ENCODE results near the gene THOC2.
"Not testable (repeated sequence)": the region's sequence is repeated elsewhere in the genome, so short reads cannot be mapped to it uniquely, and the experiment has no call there.

THOC2 gene

GRCh38 chrX:123720486-123720885 lies 12.4 kb downstream of the THOC2 start:
- TF ChIP-seq POLR2A (IDR thresholded peaks at IDR 0.05; ENCODE audit: low read length) (no peak), GATA1 (IDR thresholded peaks at IDR 0.05; ENCODE audit: low read depth, low read length) (no peak)
- no peak for DNase-seq

GRCh38 chrX:123713841-123714240 lies 19.0 kb downstream of the THOC2 start:
- DNase-seq: no peak
- TF ChIP-seq POLR2A (IDR thresholded peaks at IDR 0.05; ENCODE audit: low read length) (no peak), GATA1 (IDR thresholded peaks at IDR 0.05; ENCODE audit: low read depth, low read length) (no peak)

- no peak for TF ChIP-seq POLR2A (IDR thresholded peaks at IDR 0.05; ENCODE audit: low read length)
- no peak for TF ChIP-seq GATA1 (IDR thresholded peaks at IDR 0.05; ENCODE audit: low read depth, low read length)
- no peak for DNase-seq
Measured at GRCh38 chrX:123713434-123713833, 19.4 kb downstream of the THOC2 start.

- not testable (repeated sequence) for DNase-seq
Measured at GRCh38 chrX:123711201-123711600, 21.7 kb downstream of the THOC2 start.

- DNase-seq: no peak
- no peak for TF ChIP-seq POLR2A (IDR thresholded peaks at IDR 0.05; ENCODE audit: low read length)
- no peak for TF ChIP-seq GATA1 (IDR thresholded peaks at IDR 0.05; ENCODE audit: low read depth, low read length)
Measured at GRCh38 chrX:123704781-123705180, 28.1 kb downstream of the THOC2 start.

GRCh38 chrX:123698979-123699520 lies 33.8 kb downstream of the THOC2 start:
- DNase-seq: no peak
- no peak for TF ChIP-seq GATA1 (IDR thresholded peaks at IDR 0.05; ENCODE audit: low read depth, low read length)
- TF ChIP-seq POLR2A (IDR thresholded peaks at IDR 0.05; ENCODE audit: low read length): no peak

GRCh38 chrX:123696334-123696733 lies 36.5 kb downstream of the THOC2 start:
- TF ChIP-seq GATA1 (IDR thresholded peaks at IDR 0.05; ENCODE audit: low read depth, low read length) (no peak), POLR2A (IDR thresholded peaks at IDR 0.05; ENCODE audit: low read length) (no peak)

GRCh38 chrX:123695242-123695641 lies 37.6 kb downstream of the THOC2 start:
- DNase-seq: no peak
- TF ChIP-seq POLR2A (IDR thresholded peaks at IDR 0.05; ENCODE audit: low read length) (no peak), GATA1 (IDR thresholded peaks at IDR 0.05; ENCODE audit: low read depth, low read length) (no peak)

More at GRCh38 chrX:123696334-123696733, 36.5 kb downstream of the THOC2 start:
- DNase-seq: no peak

- no peak for DNase-seq
- TF ChIP-seq POLR2A (IDR thresholded peaks at IDR 0.05; ENCODE audit: low read length) (no peak), GATA1 (IDR thresholded peaks at IDR 0.05; ENCODE audit: low read depth, low read length) (no peak)
Measured at GRCh38 chrX:123691776-123692175, 41.1 kb downstream of the THOC2 start.

- DNase-seq: no peak
- TF ChIP-seq POLR2A (IDR thresholded peaks at IDR 0.05; ENCODE audit: low read length) (no peak), GATA1 (IDR thresholded peaks at IDR 0.05; ENCODE audit: low read depth, low read length) (no peak)
Measured at GRCh38 chrX:123688524-123688923, 44.3 kb downstream of the THOC2 start.

GRCh38 chrX:123685232-123685631 lies 47.6 kb downstream of the THOC2 start:
- DNase-seq: no peak
- TF ChIP-seq POLR2A (IDR thresholded peaks at IDR 0.05; ENCODE audit: low read length): no peak
- no peak for TF ChIP-seq GATA1 (IDR thresholded peaks at IDR 0.05; ENCODE audit: low read depth, low read length)

- TF ChIP-seq GATA1 (IDR thresholded peaks at IDR 0.05; ENCODE audit: low read depth, low read length): no peak
- TF ChIP-seq POLR2A (IDR thresholded peaks at IDR 0.05; ENCODE audit: low read length): no peak
Measured at GRCh38 chrX:123682186-123682585, 50.7 kb downstream of the THOC2 start.

GRCh38 chrX:123679733-123680460 lies 53.0 kb downstream of the THOC2 start:
- not testable (repeated sequence) for DNase-seq

More at GRCh38 chrX:123682186-123682585, 50.7 kb downstream of the THOC2 start:
- no peak for DNase-seq

- TF ChIP-seq GATA1 (IDR thresholded peaks at IDR 0.05; ENCODE audit: low read depth, low read length) (no peak), POLR2A (IDR thresholded peaks at IDR 0.05; ENCODE audit: low read length) (no peak)
Measured at GRCh38 chrX:123675154-123675553, 57.7 kb downstream of the THOC2 start.

GRCh38 chrX:123673813-123674212 lies 59.0 kb downstream of the THOC2 start:
- DNase-seq: no peak
- TF ChIP-seq POLR2A (IDR thresholded peaks at IDR 0.05; ENCODE audit: low read length): no peak
- TF ChIP-seq GATA1 (IDR thresholded peaks at IDR 0.05; ENCODE audit: low read depth, low read length): no peak

More at GRCh38 chrX:123675154-123675553, 57.7 kb downstream of the THOC2 start:
- no peak for DNase-seq

All from erythroblast (primary cell).